ENCODE results near the gene EXOC4.

GRCh38 chr7:133310232-133310862 is 57.5 kb downstream of the EXOC4 start:
- TF ChIP-seq, protein P1, sequence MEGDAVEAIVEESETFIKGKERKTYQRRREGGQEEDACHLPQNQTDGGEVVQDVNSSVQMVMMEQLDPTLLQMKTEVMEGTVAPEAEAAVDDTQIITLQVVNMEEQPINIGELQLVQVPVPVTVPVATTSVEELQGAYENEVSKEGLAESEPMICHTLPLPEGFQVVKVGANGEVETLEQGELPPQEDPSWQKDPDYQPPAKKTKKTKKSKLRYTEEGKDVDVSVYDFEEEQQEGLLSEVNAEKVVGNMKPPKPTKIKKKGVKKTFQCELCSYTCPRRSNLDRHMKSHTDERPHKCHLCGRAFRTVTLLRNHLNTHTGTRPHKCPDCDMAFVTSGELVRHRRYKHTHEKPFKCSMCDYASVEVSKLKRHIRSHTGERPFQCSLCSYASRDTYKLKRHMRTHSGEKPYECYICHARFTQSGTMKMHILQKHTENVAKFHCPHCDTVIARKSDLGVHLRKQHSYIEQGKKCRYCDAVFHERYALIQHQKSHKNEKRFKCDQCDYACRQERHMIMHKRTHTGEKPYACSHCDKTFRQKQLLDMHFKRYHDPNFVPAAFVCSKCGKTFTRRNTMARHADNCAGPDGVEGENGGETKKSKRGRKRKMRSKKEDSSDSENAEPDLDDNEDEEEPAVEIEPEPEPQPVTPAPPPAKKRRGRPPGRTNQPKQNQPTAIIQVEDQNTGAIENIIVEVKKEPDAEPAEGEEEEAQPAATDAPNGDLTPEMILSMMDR (IDR thresholded peaks at IDR 0.05) = no peak
- TF ChIP-seq POLR2A (IDR thresholded peaks at IDR 0.05) = no peak

All from sigmoid colon (tissue), 3 donors.